Smooth muscle cell (in vitro differentiated cells): Measurements from ENCODE around the gene PGK1. TPM values are rescaled to one million over a fixed set of nuclear protein-coding genes. Genes with fewer than 3 reads are reported as not detected.
"Not testable (repeated sequence)": the region's sequence is repeated elsewhere in the genome, so short reads cannot be mapped to it uniquely, and the experiment has no call there.

Experiments
- DNase-seq: peaks from one replicate; lab custom pipeline; 2025; ENCODE audit not compliant: unreplicated experiment; lab: John Stamatoyannopoulos, UW
- H2AFZ ChIP-seq: fragments of 200-600 bp; sonication (generic); 2 replicates; pipeline ENCODE4 v1.6.0; 2016; ENCODE audit warnings: antibody characterized with exemption, low read depth, mild to moderate bottlenecking
- H3F3A ChIP-seq: fragments of 200-600 bp; sonication (generic); 2 replicates; pipeline ENCODE4 v1.6.0; 2017; ENCODE audit warnings: antibody characterized with exemption, low read depth
- H3K27ac ChIP-seq: fragments of 200-600 bp; sonication (generic); 2 replicates; pipeline ENCODE4 v1.5.1; 2016; ENCODE audit warnings: low read depth, mild to moderate bottlenecking
- H3K27me3 ChIP-seq: fragments of 200-600 bp; sonication (generic); 2 replicates; pipeline ENCODE4 v1.6.1; 2016; ENCODE audit warnings: low read depth, mild to moderate bottlenecking
- H3K36me3 ChIP-seq: fragments of 200-600 bp; sonication (generic); 2 replicates; pipeline ENCODE4 v1.5.1; 2016; ENCODE audit warnings: low read depth
- H3K4me1 ChIP-seq: fragments of 200-600 bp; sonication (generic); 2 replicates; pipeline ENCODE4 v1.5.1; 2016; ENCODE audit warnings: low read depth
- H3K4me2 ChIP-seq: fragments of 200-600 bp; sonication (generic); 2 replicates; pipeline ENCODE4 v1.6.0; 2016; ENCODE audit warnings: mild to moderate bottlenecking
- H3K4me3 ChIP-seq: fragments of 200-600 bp; sonication (generic); 2 replicates; pipeline ENCODE4 v1.5.1; 2016; ENCODE audit warnings: mild to moderate bottlenecking
- H3K79me2 ChIP-seq: fragments of 200-600 bp; sonication (generic); 2 replicates; pipeline ENCODE4 v1.6.0; 2016; ENCODE audit warnings: low read depth, mild to moderate bottlenecking
- H3K9ac ChIP-seq: fragments of 200-600 bp; sonication (generic); 2 replicates; pipeline ENCODE4 v1.6.0; 2016; ENCODE audit warnings: low read depth
- H3K9me3 ChIP-seq: fragments of 200-600 bp; sonication (generic); replicated peaks from 2 replicates; pipeline ENCODE4 v1.5.1; 2016; ENCODE audit warnings: low read depth
- H4K20me1 ChIP-seq: fragments of 200-600 bp; sonication (generic); 2 replicates; pipeline ENCODE4 v1.6.0; 2016; ENCODE audit warnings: low read depth
- CTCF ChIP-seq: fragments of 200-600 bp; sonication (generic); IDR thresholded peaks from 2 replicates; pipeline ENCODE4 v1.5.1; 2017; ENCODE audit warnings: borderline replicate concordance, mild to moderate bottlenecking, antibody characterized with exemption; ENCODE audit not compliant: insufficient read depth, poor library complexity, severe bottlenecking
- WGBS: methylation state at CpG from one replicate; pipeline ENCODE4 v1.1.7; 2016; ENCODE audit warnings: low lambda C conversion rate; 5-methylcytosine and 5-hydroxymethylcytosine counted together
- polyA plus RNA-seq: library from polyadenylated mRNA; unstranded; fragments of >200 nt; fragmentation: Nextera tagmentation; extraction: Ambion mirVana; gene quantifications from 2 replicates; pipeline ENCODE4 v1.2.1, GENCODE V29; 2016
- total RNA-seq: library from RNA; depleted of rRNA; stranded (reverse); fragments of >200 nt; gene quantifications from 2 replicates; pipeline ENCODE4 v1.2.3, GENCODE V29; 2014

The PGK1 gene
- total and polyA plus RNA-seq, 2 experiments from 2014 or later = 460 to 807 TPM

GRCh38 chrX:78119521-78120227 is 15.6 kb downstream of the PGK1 start:
- no peaks in the 10 kb centered on the region for H3F3A ChIP-seq
- WGBS = 81% methylated on average over 9 of the region's 9 CpGs

DNA sequence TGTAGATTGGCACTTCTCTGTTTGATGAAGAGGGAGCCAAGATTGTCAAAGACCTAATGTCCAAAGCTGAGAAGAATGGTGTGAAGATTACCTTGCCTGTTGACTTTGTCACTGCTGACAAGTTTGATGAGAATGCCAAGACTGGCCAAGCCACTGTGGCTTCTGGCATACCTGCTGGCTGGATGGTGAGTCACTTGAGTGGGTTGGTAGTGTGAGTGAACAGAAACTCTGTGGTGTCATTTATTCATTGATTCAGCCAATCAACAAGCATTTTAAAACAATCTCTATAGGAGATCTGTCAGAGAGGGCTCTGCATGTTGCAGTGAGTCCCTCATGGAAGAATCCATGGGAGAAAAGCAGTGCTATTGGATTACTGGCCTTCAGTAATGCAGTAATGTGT is 19.1 kb downstream of the PGK1 start:
- Histone ChIP-seq H3F3A (peaks cover 9% of the 10 kb centered on the region), H3K27ac (peak overlapping the region; percentile 76), H3K36me3 (peaks cover 14% of the 10 kb centered on the region), H3K9me3 (no peaks in the 10 kb centered on the region), H3K79me2 (peaks cover 8% of the 10 kb centered on the region), H3K4me1 (no peaks in the 10 kb centered on the region), H2AFZ (no peak overlapping the region), H4K20me1 (peaks cover 100% of the 10 kb centered on the region), H3K9ac (no peak overlapping the region), H3K4me2 (no peak overlapping the region), H3K27me3 (no peaks in the 10 kb centered on the region), H3K4me3 (no peak overlapping the region)
- no peak for TF ChIP-seq CTCF
- no peak for DNase-seq

More at GRCh38 chrX:78119521-78120227, 15.6 kb downstream of the PGK1 start:
- H3K9me3 ChIP-seq = no peaks in the 10 kb centered on the region
- H4K20me1 ChIP-seq = peaks cover 100% of the 10 kb centered on the region
- DNase-seq = no peak
- no peaks in the 10 kb centered on the region for H3K4me1 ChIP-seq
- H3K27me3 ChIP-seq = no peaks in the 10 kb centered on the region
- no peak overlapping the region for H3K9ac ChIP-seq
- H3K27ac ChIP-seq = no peak overlapping the region
- H3K4me3 ChIP-seq = no peak overlapping the region
- peaks cover 9% of the 10 kb centered on the region for H3K36me3 ChIP-seq
- H2AFZ ChIP-seq = no peak overlapping the region
- peaks cover 29% of the 10 kb centered on the region for H3K79me2 ChIP-seq
- TF ChIP-seq CTCF = no peak
- H3K4me2 ChIP-seq = no peak overlapping the region

DNA sequence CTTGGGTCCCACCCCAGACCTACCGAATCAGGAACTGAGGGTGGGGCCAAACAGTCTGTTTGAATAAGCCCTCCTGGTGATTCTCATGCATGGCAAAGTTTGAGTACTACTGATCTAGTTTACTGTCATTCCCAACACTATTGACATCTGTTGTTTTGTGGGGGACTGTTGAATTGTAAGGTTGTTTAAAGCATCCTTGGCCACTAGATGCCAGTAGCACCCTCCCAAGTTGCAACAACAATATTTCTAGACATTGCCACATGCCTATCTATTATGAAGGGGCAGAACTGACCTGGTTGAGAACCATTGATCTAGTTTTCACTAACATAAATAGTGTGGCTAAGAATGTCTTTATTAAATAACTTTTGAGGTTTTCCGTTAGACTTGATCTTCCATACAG is 20.3 kb downstream of the PGK1 start:
- peaks cover 9% of the 10 kb centered on the region for H3F3A ChIP-seq
- H3K4me1 ChIP-seq = no peaks in the 10 kb centered on the region
- H3K27me3 ChIP-seq = no peaks in the 10 kb centered on the region
- H3K36me3 ChIP-seq = peaks cover 14% of the 10 kb centered on the region
- WGBS = 74% methylated on average over 2 of the region's 2 CpGs
- H3K9me3 ChIP-seq = no peaks in the 10 kb centered on the region
- no peak overlapping the region for H3K9ac ChIP-seq
- no peak for DNase-seq
- peaks cover under 1% of the 10 kb centered on the region for H3K79me2 ChIP-seq
- no peak overlapping the region for H2AFZ ChIP-seq
- peak overlapping the region; percentile 76 for H3K27ac ChIP-seq
- no peak overlapping the region for H3K4me3 ChIP-seq
- TF ChIP-seq CTCF = no peak
- peaks cover 100% of the 10 kb centered on the region for H4K20me1 ChIP-seq
- no peak overlapping the region for H3K4me2 ChIP-seq

- DNase-seq = no peak
- peaks cover 14% of the 10 kb centered on the region for H3K36me3 ChIP-seq
- H3K4me3 ChIP-seq = no peak overlapping the region
- WGBS = 54% methylated on average over 1 of the region's 1 CpG
- no peak overlapping the region for H3K27ac ChIP-seq
- H2AFZ ChIP-seq = no peak overlapping the region
- no peak overlapping the region for H3K4me2 ChIP-seq
- peaks cover 98% of the 10 kb centered on the region for H4K20me1 ChIP-seq
- no peaks in the 10 kb centered on the region for H3K27me3 ChIP-seq
- no peak overlapping the region for H3K9ac ChIP-seq
- no peaks in the 10 kb centered on the region for H3K79me2 ChIP-seq
- no peak for TF ChIP-seq CTCF
- peaks cover 9% of the 10 kb centered on the region for H3F3A ChIP-seq
- H3K4me1 ChIP-seq = no peaks in the 10 kb centered on the region
- H3K9me3 ChIP-seq = no peaks in the 10 kb centered on the region
These were observed 21.1 kb downstream of the PGK1 start for GRCh38 chrX:78125148-78125547.

- H3K36me3 ChIP-seq = peaks cover 14% of the 10 kb centered on the region
- not testable (repeated sequence) for DNase-seq, H3K9me3 ChIP-seq, H2AFZ ChIP-seq, H3K4me2 ChIP-seq, H3F3A ChIP-seq, H3K4me1 ChIP-seq, H3K9ac ChIP-seq, H3K27me3 ChIP-seq, H3K4me3 ChIP-seq, H3K79me2 ChIP-seq, H3K27ac ChIP-seq
- peaks cover 98% of the 10 kb centered on the region for H4K20me1 ChIP-seq
These were observed 21.7 kb downstream of the PGK1 start for GRCh38 chrX:78125781-78126180.
